OCI-LY1 (cell line): ENCODE measurements around the gene SFXN2.
"Not testable (repeated sequence)": the region's sequence is repeated elsewhere in the genome, so short reads cannot be mapped to it uniquely, and the experiment has no call there.

Source experiments
- H2AFZ ChIP-seq: fragments of 200-600 bp; sonication (generic), shearing (Covaris generic); 2 replicates; pipeline ENCODE4 v1.6.0; 2014; ENCODE audit warnings: antibody characterized with exemption, mild to moderate bottlenecking, low read length
- H3F3A ChIP-seq: fragments of 200-600 bp; sonication (generic), shearing (Covaris generic); 2 replicates; pipeline ENCODE4 v1.6.0; 2014; ENCODE audit warnings: mild to moderate bottlenecking, antibody characterized with exemption, low read length, moderate library complexity; ENCODE audit not compliant: insufficient read depth
- H3K27ac ChIP-seq: fragments of 200-600 bp; sonication (generic); 2 replicates; pipeline ENCODE4 v1.5.1; 2014; ENCODE audit warnings: low read length, mixed run types, mild to moderate bottlenecking, low read depth; ENCODE audit not compliant: poor library complexity, severe bottlenecking
- H3K27me3 ChIP-seq: fragments of 200-600 bp; sonication (generic); 2 replicates; pipeline ENCODE4 v1.6.0; 2014; ENCODE audit warnings: antibody characterized with exemption, mild to moderate bottlenecking, low read length, moderate library complexity; ENCODE audit not compliant: insufficient read depth
- H3K36me3 ChIP-seq: fragments of 200-600 bp; sonication (generic); 2 replicates; pipeline ENCODE4 v1.6.1; 2014; ENCODE audit warnings: mild to moderate bottlenecking, antibody characterized with exemption, low read length, moderate library complexity, mixed read lengths; ENCODE audit not compliant: insufficient read depth
- H3K4me1 ChIP-seq: fragments of 200-600 bp; sonication (generic); 2 replicates; pipeline ENCODE4 v1.5.1; 2014; ENCODE audit warnings: mild to moderate bottlenecking, low read length, moderate library complexity; ENCODE audit not compliant: insufficient read depth, severe bottlenecking
- H3K4me2 ChIP-seq: fragments of 200-600 bp; sonication (generic), shearing (Covaris generic); 2 replicates; pipeline ENCODE4 v1.6.1; 2014; ENCODE audit warnings: low read length
- H3K4me3 ChIP-seq: fragments of 200-600 bp; sonication (generic); 2 replicates; pipeline ENCODE4 v1.5.1; 2014; ENCODE audit warnings: low read length, low read depth, mild to moderate bottlenecking, mixed read lengths; ENCODE audit not compliant: poor library complexity, severe bottlenecking
- H3K79me2 ChIP-seq: fragments of 200-600 bp; shearing (Covaris generic); 2 replicates; pipeline ENCODE4 v1.6.1; 2016; ENCODE audit warnings: mixed run types, low read length, mixed read lengths; ENCODE audit not compliant: insufficient read depth
- H3K9ac ChIP-seq: fragments of 200-600 bp; sonication (generic), shearing (Covaris generic); 2 replicates; pipeline ENCODE4 v1.6.1; 2014; ENCODE audit warnings: mild to moderate bottlenecking, low read length, mixed read lengths
- H3K9me2 ChIP-seq: fragments of 200-600 bp; sonication (generic), shearing (Covaris generic); 2 replicates; pipeline ENCODE4 v1.6.1; 2014; ENCODE audit warnings: low read depth, mild to moderate bottlenecking, low read length, mixed read lengths
- H3K9me3 ChIP-seq: fragments of 200-600 bp; shearing (Covaris generic); 2 replicates; pipeline ENCODE4 v1.6.1; 2014; ENCODE audit warnings: low read length, mixed read lengths
- H4K20me1 ChIP-seq: fragments of 200-600 bp; sonication (generic), shearing (Covaris generic); 2 replicates; pipeline ENCODE4 v1.6.0; 2016; ENCODE audit warnings: mild to moderate bottlenecking, low read length; ENCODE audit not compliant: insufficient read depth
- EZH2 ChIP-seq: fragments of 200-600 bp; sonication (generic), shearing (Covaris generic); IDR thresholded peaks from 2 replicates; pipeline ENCODE4 v1.8.0; 2017; ENCODE audit warnings: borderline replicate concordance, mixed run types, mild to moderate bottlenecking, antibody characterized with exemption, low read length, moderate library complexity, mixed read lengths
- TF ChIP-seq, protein P1 (sequence below): fragments of 200-600 bp; sonication (generic), shearing (Covaris generic); IDR thresholded peaks from 2 replicates; pipeline ENCODE4 v1.5.1; 2017; ENCODE audit warnings: mild to moderate bottlenecking, antibody characterized with exemption, low read length, moderate library complexity, mixed read lengths

The SFXN2 gene

GRCh38 chr10:102691285-102692066 lies 23.0 kb upstream of the SFXN2 start:
- no peaks in the 10 kb centered on the region for H3F3A ChIP-seq
- TF ChIP-seq EZH2: no peak
- H3K4me3 ChIP-seq: no peak overlapping the region
- H3K9me2 ChIP-seq: no peaks in the 10 kb centered on the region
- no peak overlapping the region for H3K27ac ChIP-seq
- no peak overlapping the region for H3K4me2 ChIP-seq
- no peaks in the 10 kb centered on the region for H4K20me1 ChIP-seq
- H3K9me3 ChIP-seq: no peaks in the 10 kb centered on the region
- no peak overlapping the region for H2AFZ ChIP-seq
- H3K9ac ChIP-seq: no peak overlapping the region
- H3K79me2 ChIP-seq: no peaks in the 10 kb centered on the region
- H3K4me1 ChIP-seq: no peaks in the 10 kb centered on the region
- no peaks in the 10 kb centered on the region for H3K27me3 ChIP-seq
- H3K36me3 ChIP-seq: 0 out of 2 replicates have a peak, but pooled peaks cover under 1% of the 10 kb centered on the region

- H3K36me3 ChIP-seq, H3K9ac ChIP-seq, H3K9me2 ChIP-seq, H3K9me3 ChIP-seq, H3K4me1 ChIP-seq, H3K27me3 ChIP-seq, H3F3A ChIP-seq, H3K4me2 ChIP-seq, H3K27ac ChIP-seq, H3K4me3 ChIP-seq, H3K79me2 ChIP-seq, H2AFZ ChIP-seq, H4K20me1 ChIP-seq: not testable (repeated sequence)
These were observed 19.0 kb upstream of the SFXN2 start for GRCh38 chr10:102695401-102695800.

DNA sequence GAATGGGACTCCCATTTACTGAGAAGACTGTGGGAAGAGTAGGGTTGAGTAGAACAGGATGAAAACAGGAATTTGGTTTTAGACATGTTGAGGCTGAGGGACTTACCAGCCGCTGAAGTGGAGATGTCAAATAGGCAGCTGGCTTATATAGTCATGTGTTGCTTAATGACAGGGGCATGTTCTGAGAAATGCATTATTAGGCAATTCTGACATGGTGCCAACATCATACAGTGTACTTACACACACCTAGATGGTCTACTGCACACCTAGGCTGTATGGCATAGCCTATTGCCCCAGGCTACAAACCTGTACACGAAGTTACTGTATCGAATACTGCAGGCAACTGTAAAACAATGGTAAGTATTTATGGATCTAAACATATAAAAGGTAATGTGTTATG lies 17.7 kb upstream of the SFXN2 start:
- TF ChIP-seq EZH2: no peak
- TF ChIP-seq, protein P1, sequence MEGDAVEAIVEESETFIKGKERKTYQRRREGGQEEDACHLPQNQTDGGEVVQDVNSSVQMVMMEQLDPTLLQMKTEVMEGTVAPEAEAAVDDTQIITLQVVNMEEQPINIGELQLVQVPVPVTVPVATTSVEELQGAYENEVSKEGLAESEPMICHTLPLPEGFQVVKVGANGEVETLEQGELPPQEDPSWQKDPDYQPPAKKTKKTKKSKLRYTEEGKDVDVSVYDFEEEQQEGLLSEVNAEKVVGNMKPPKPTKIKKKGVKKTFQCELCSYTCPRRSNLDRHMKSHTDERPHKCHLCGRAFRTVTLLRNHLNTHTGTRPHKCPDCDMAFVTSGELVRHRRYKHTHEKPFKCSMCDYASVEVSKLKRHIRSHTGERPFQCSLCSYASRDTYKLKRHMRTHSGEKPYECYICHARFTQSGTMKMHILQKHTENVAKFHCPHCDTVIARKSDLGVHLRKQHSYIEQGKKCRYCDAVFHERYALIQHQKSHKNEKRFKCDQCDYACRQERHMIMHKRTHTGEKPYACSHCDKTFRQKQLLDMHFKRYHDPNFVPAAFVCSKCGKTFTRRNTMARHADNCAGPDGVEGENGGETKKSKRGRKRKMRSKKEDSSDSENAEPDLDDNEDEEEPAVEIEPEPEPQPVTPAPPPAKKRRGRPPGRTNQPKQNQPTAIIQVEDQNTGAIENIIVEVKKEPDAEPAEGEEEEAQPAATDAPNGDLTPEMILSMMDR: no peak
- Histone ChIP-seq H3K4me1 (no peaks in the 10 kb centered on the region), H3K27me3 (no peaks in the 10 kb centered on the region), H2AFZ (no peak overlapping the region), H3K9me2 (no peaks in the 10 kb centered on the region), H3K27ac (no peak overlapping the region), H4K20me1 (no peaks in the 10 kb centered on the region), H3K4me2 (no peak overlapping the region), H3K9ac (no peak overlapping the region), H3F3A (no peaks in the 10 kb centered on the region), H3K79me2 (no peaks in the 10 kb centered on the region), H3K36me3 (0 out of 2 replicates have a peak, but pooled peaks cover 4% of the 10 kb centered on the region), H3K4me3 (no peak overlapping the region), H3K9me3 (no peaks in the 10 kb centered on the region)

DNA sequence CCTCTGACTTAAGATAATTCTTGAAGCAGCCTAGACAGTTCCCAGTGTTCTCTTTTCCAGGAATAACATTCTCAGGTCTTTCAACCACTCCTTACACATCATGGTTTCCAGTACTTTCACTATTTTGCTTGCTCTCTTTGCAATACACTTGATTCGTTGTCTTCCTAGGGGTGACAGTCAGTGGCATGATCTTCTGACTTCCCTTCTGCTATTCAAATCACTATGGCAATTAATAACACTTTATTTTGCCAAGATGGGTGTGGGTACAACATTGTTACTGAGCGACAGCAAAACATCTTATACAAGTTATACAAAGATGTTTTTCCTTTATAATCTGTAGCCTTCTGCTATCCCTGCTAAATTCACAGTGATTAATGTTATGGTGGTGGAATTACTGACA lies 15.5 kb upstream of the SFXN2 start:
- H3K4me2 ChIP-seq: no peak overlapping the region

More for the DNA sequence above, 15.5 kb upstream of the SFXN2 start:
- Histone ChIP-seq H3K79me2 (no peaks in the 10 kb centered on the region), H3K4me3 (no peak overlapping the region), H3K9me3 (no peaks in the 10 kb centered on the region), H4K20me1 (no peaks in the 10 kb centered on the region), H3K4me1 (no peaks in the 10 kb centered on the region), H3K27me3 (no peaks in the 10 kb centered on the region), H2AFZ (no peak overlapping the region), H3F3A (no peaks in the 10 kb centered on the region), H3K9me2 (no peaks in the 10 kb centered on the region), H3K27ac (no peak overlapping the region), H3K9ac (no peak overlapping the region), H3K36me3 (0 out of 2 replicates have a peak, but pooled peaks cover 4% of the 10 kb centered on the region)
- TF ChIP-seq, protein P1: no peak
- TF ChIP-seq EZH2: no peak
